ENCODE results near the gene A3GALT2.

Gene A3GALT2

DNA sequence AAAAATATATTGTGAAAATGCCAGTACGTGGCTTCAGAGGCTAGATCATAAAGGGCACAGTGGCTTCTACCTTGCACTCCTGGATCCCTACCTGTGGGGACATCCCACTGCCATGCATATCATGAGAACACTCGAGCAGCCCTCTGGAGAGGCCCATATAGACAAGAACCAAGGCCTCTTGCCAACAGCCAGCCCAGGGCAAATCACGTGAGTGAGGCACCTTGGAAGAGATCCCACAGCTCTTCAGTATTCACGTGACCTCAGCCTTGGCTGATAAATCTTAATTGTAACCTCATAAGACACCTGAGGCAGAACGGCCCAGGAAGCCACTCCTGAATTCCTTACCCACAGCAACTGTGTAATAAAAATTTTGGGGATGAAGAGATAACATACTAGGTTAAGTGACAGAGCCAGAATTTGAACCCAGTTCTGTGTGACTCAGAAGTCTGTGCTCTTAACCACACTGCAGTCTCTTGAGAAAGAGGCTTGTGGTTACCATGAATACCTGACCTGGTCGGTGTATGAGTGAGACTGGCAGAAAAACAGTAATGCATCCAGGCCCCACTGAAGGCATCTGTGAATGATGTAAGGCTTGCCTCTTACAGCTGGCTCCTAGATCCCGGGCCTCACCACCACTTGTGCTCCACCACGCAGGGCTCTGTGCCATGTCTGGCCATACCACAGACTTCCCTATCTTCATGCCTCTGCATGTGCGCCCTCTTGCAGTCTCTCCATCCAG, 6.9 kb upstream of the A3GALT2 start:
- Histone ChIP-seq H3K9ac (no peak overlapping the region), H3K27me3 (no peaks in the 10 kb centered on the region), H3K4me2 (no peak overlapping the region), H3K4me3 (no peak overlapping the region), H3K27ac (no peak overlapping the region), H3K4me1 (peaks cover 17% of the 10 kb centered on the region), H3K9me3 (no peaks in the 10 kb centered on the region), H3K36me3 (peaks cover 100% of the 10 kb centered on the region), H4K20me1 (peaks cover 100% of the 10 kb centered on the region)
- TF ChIP-seq Cebpa-rat (IDR thresholded peaks at IDR 0.05): no peak

GRCh38 chr1:33326785-33327184, 5.9 kb upstream of the A3GALT2 start:
- no peak for TF ChIP-seq Cebpa-rat (IDR thresholded peaks at IDR 0.05)
- H3K36me3 ChIP-seq: peaks cover 100% of the 10 kb centered on the region
- H3K9ac ChIP-seq: no peak overlapping the region
- H3K4me3 ChIP-seq: no peak overlapping the region
- H3K27me3 ChIP-seq: no peaks in the 10 kb centered on the region
- no peaks in the 10 kb centered on the region for H3K9me3 ChIP-seq
- H3K4me2 ChIP-seq: no peak overlapping the region
- H3K27ac ChIP-seq: no peak overlapping the region
- peaks cover 100% of the 10 kb centered on the region for H4K20me1 ChIP-seq
- peaks cover 7% of the 10 kb centered on the region for H3K4me1 ChIP-seq

GRCh38 chr1:33324677-33325575, 4.0 kb upstream of the A3GALT2 start:
- no peak overlapping the region for H3K4me2 ChIP-seq
- H4K20me1 ChIP-seq: peaks cover 96% of the 10 kb centered on the region
- H3K27me3 ChIP-seq: no peaks in the 10 kb centered on the region
- H3K4me3 ChIP-seq: no peak overlapping the region
- no peak for TF ChIP-seq Cebpa-rat (IDR thresholded peaks at IDR 0.05)
- no peak overlapping the region for H3K27ac ChIP-seq
- H3K4me1 ChIP-seq: no peaks in the 10 kb centered on the region
- H3K36me3 ChIP-seq: peaks cover 93% of the 10 kb centered on the region
- H3K9ac ChIP-seq: no peak overlapping the region
- H3K9me3 ChIP-seq: no peaks in the 10 kb centered on the region

GRCh38 chr1:33323663-33324477, 3.0 kb upstream of the A3GALT2 start:
- Histone ChIP-seq H3K27me3 (no peaks in the 10 kb centered on the region), H3K9ac (no peak overlapping the region), H3K27ac (no peak overlapping the region), H3K4me3 (no peak overlapping the region), H3K4me2 (no peak overlapping the region), H3K36me3 (peaks cover 82% of the 10 kb centered on the region), H3K9me3 (no peaks in the 10 kb centered on the region), H4K20me1 (peaks cover 88% of the 10 kb centered on the region), H3K4me1 (no peaks in the 10 kb centered on the region)
- no peak for TF ChIP-seq Cebpa-rat (IDR thresholded peaks at IDR 0.05)

- Histone ChIP-seq H3K36me3 (peaks cover 74% of the 10 kb centered on the region), H3K9ac (no peak overlapping the region), H3K27me3 (no peaks in the 10 kb centered on the region), H3K4me3 (no peak overlapping the region), H3K4me1 (no peaks in the 10 kb centered on the region), H4K20me1 (peaks cover 79% of the 10 kb centered on the region), H3K4me2 (no peak overlapping the region), H3K27ac (no peak overlapping the region), H3K9me3 (no peaks in the 10 kb centered on the region)
- TF ChIP-seq Cebpa-rat (IDR thresholded peaks at IDR 0.05): no peak
Observed at GRCh38 chr1:33322870-33323585, 2.1 kb upstream of the A3GALT2 start.

DNA sequence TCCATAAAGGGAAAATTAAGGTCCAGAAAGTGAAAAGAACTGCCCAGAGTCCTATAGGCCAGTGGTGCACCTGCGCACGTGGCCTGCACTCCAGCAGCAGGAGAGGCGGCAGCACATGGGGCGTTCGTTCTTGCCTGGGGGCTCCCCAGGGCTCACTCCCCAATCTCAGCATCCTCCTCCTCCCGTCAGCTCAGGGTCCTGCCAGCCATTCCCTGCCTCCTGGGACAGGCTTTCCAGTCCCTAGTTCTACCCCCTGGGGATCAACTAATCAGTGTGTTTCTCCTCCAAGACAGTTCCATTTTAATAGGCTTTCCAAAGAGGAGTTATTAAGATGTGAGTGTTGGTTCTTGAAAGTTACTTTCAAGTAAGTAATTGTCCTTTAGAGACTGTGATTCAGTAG, 1.2 kb upstream of the A3GALT2 start:
- no peak for TF ChIP-seq Cebpa-rat (IDR thresholded peaks at IDR 0.05)
- no peak overlapping the region for H3K9ac ChIP-seq
- H4K20me1 ChIP-seq: peaks cover 70% of the 10 kb centered on the region
- peaks cover 64% of the 10 kb centered on the region for H3K36me3 ChIP-seq
- H3K9me3 ChIP-seq: no peaks in the 10 kb centered on the region
- H3K27me3 ChIP-seq: no peaks in the 10 kb centered on the region
- H3K27ac ChIP-seq: no peak overlapping the region
- H3K4me3 ChIP-seq: no peak overlapping the region
- no peak overlapping the region for H3K4me2 ChIP-seq
- no peaks in the 10 kb centered on the region for H3K4me1 ChIP-seq

- H3K9ac ChIP-seq: no peak overlapping the region
- peaks cover 61% of the 10 kb centered on the region for H4K20me1 ChIP-seq
- H3K4me2 ChIP-seq: no peak overlapping the region
- no peak overlapping the region for H3K27ac ChIP-seq
- H3K27me3 ChIP-seq: no peaks in the 10 kb centered on the region
- no peaks in the 10 kb centered on the region for H3K9me3 ChIP-seq
- no peak for TF ChIP-seq Cebpa-rat (IDR thresholded peaks at IDR 0.05)
- H3K4me3 ChIP-seq: no peak overlapping the region
- H3K36me3 ChIP-seq: peaks cover 55% of the 10 kb centered on the region
- peaks cover under 1% of the 10 kb centered on the region; the same call in 1 of the 2 replicates for H3K4me1 ChIP-seq
Observed at GRCh38 chr1:33321178-33321577, 280 bp upstream of the A3GALT2 start.

- Histone ChIP-seq H3K9ac (no peak overlapping the region), H3K4me1 (peaks cover 9% of the 10 kb centered on the region; the same call in 1 of the 2 replicates), H3K36me3 (peaks cover 44% of the 10 kb centered on the region), H3K4me2 (no peak overlapping the region), H3K9me3 (no peaks in the 10 kb centered on the region), H3K27ac (no peak overlapping the region), H4K20me1 (peaks cover 50% of the 10 kb centered on the region), H3K4me3 (no peak overlapping the region), H3K27me3 (no peaks in the 10 kb centered on the region)
- no peak for TF ChIP-seq Cebpa-rat (IDR thresholded peaks at IDR 0.05)
Observed at GRCh38 chr1:33319949-33320618, 814 bp downstream of the A3GALT2 start.

All from BLaER1 (cell line).